AG09319 (cell line): Measurements from ENCODE around the gene ITGAE.

Source experiments
- DNase-seq: peaks from one replicate; pipeline ENCODE4 v3.0.0-alpha.2; 2010; ENCODE audit warnings: low read depth; ENCODE audit errors: extremely low read depth
- CTCF ChIP-seq: IDR thresholded peaks from 2 replicates; pipeline ENCODE4 v1.5.1; 2011; ENCODE audit warnings: low read depth, mild to moderate bottlenecking, inconsistent platforms, low read length, moderate library complexity

The ITGAE gene

GRCh38 chr17:3815122-3815521 lies 14.1 kb upstream of the ITGAE start:
- DNase-seq, result no peak
- TF ChIP-seq CTCF, result no peak

- no peak for DNase-seq
- no peak for TF ChIP-seq CTCF
These were observed 13.4 kb upstream of the ITGAE start for GRCh38 chr17:3814361-3814760.

- TF ChIP-seq CTCF, result no peak
- no peak for DNase-seq
These were observed 12.2 kb upstream of the ITGAE start for GRCh38 chr17:3813171-3813570.

GRCh38 chr17:3812771-3813170 lies 11.8 kb upstream of the ITGAE start:
- TF ChIP-seq CTCF, result no peak
- DNase-seq, result no peak

GRCh38 chr17:3812284-3812683 lies 11.3 kb upstream of the ITGAE start:
- DNase-seq, result no peak
- TF ChIP-seq CTCF, result no peak

- no peak for DNase-seq
- TF ChIP-seq CTCF, result no peak
These were observed 9.0 kb upstream of the ITGAE start for GRCh38 chr17:3810019-3810418.

- no peak for TF ChIP-seq CTCF
- no peak for DNase-seq
These were observed 8.1 kb upstream of the ITGAE start for GRCh38 chr17:3809135-3809534.
